SK-N-SH treated with all-trans-retinoic acid at 6 μM for 48 hours (cell line): ENCODE measurements around the gene CACNA1D.

Experiments
- ATAC-seq: fragments of 200-7000 bp; cut with Tn5 transposase; 3 replicates; pipeline ENCODE4 v1.9.1; 2020; ENCODE audit warnings: mild to moderate bottlenecking, moderate library complexity
- ARNTL ChIP-seq: fragments of 450-650 bp; formaldehyde crosslinking; IDR thresholded peaks from 2 replicates; pipeline ENCODE4 v1.5.0; 2020; ENCODE audit warnings: low read depth, mild to moderate bottlenecking, moderate library complexity, borderline replicate concordance
- BACH2 ChIP-seq: fragments of 250-450 bp; sonication (Bioruptor Pico); IDR thresholded peaks from 2 replicates; pipeline ENCODE4 v1.9.0; 2021; ENCODE audit warnings: mild to moderate bottlenecking, borderline replicate concordance
- CREB5 ChIP-seq: fragments of 250-450 bp; sonication (Bioruptor Pico); IDR thresholded peaks from 2 replicates; pipeline ENCODE4 v1.5.1; 2020; ENCODE audit warnings: low read depth, mild to moderate bottlenecking, moderate library complexity
- CSDC2 ChIP-seq: fragments of 250-450 bp; sonication (Bioruptor Pico); IDR thresholded peaks from 2 replicates; pipeline ENCODE4 v1.5.0; 2020; ENCODE audit warnings: mild to moderate bottlenecking, moderate library complexity
- CSRNP3 ChIP-seq: fragments of 250-450 bp; sonication (Bioruptor Pico); IDR thresholded peaks from 2 replicates; pipeline ENCODE4 v1.5.1; 2021; ENCODE audit warnings: mild to moderate bottlenecking, moderate library complexity
- ESRRG ChIP-seq: fragments of 250-450 bp; sonication (Bioruptor Pico); IDR thresholded peaks from 2 replicates; pipeline ENCODE4 v1.6.1; 2021; ENCODE audit warnings: mild to moderate bottlenecking
- GLIS3 ChIP-seq: fragments of 250-450 bp; sonication (Bioruptor Pico); IDR thresholded peaks from 2 replicates; pipeline ENCODE4 v1.5.0; 2020; ENCODE audit warnings: mild to moderate bottlenecking, moderate library complexity
- ISL1 ChIP-seq: fragments of 250-450 bp; sonication (Bioruptor Pico); IDR thresholded peaks from 2 replicates; pipeline ENCODE4 v2.1.2; 2022; ENCODE audit warnings: mild to moderate bottlenecking, moderate library complexity
- OSR1 ChIP-seq: fragments of 250-450 bp; sonication (Bioruptor Pico); IDR thresholded peaks from 2 replicates; pipeline ENCODE4 v1.8.0; 2022; ENCODE audit warnings: moderate library complexity, mild to moderate bottlenecking, inconsistent platforms
- PATZ1 ChIP-seq: fragments of 250-450 bp; sonication (Bioruptor Pico); IDR thresholded peaks from 2 replicates; pipeline ENCODE4 v1.8.0; 2020; ENCODE audit warnings: mild to moderate bottlenecking, moderate library complexity, borderline replicate concordance
- POU6F1 ChIP-seq: fragments of 250-450 bp; sonication (Bioruptor Pico); IDR thresholded peaks from 2 replicates; pipeline ENCODE4 v1.8.0; 2021; ENCODE audit warnings: low read depth, mild to moderate bottlenecking, moderate library complexity, borderline replicate concordance
- PPARA ChIP-seq: fragments of 250-450 bp; sonication (Bioruptor Pico); IDR thresholded peaks from 2 replicates; pipeline ENCODE4 v1.5.0; 2020; ENCODE audit warnings: mild to moderate bottlenecking, borderline replicate concordance
- RARB ChIP-seq: fragments of 250-450 bp; sonication (Bioruptor Pico); IDR thresholded peaks from 2 replicates; pipeline ENCODE4 v1.8.0; 2021; ENCODE audit warnings: mild to moderate bottlenecking, moderate library complexity
- SNAI2 ChIP-seq: fragments of 250-450 bp; sonication (Bioruptor Pico); IDR thresholded peaks from 2 replicates; pipeline ENCODE4 v1.5.0; 2020; ENCODE audit warnings: mild to moderate bottlenecking, moderate library complexity
- TCF4 ChIP-seq: fragments of 250-450 bp; sonication (Bioruptor Pico); IDR thresholded peaks from 2 replicates; pipeline ENCODE4 v1.8.0; 2021; ENCODE audit warnings: mild to moderate bottlenecking, moderate library complexity, borderline replicate concordance
- TOX ChIP-seq: fragments of 250-450 bp; sonication (Bioruptor Pico); IDR thresholded peaks from 2 replicates; pipeline ENCODE4 v1.8.0; 2021; ENCODE audit warnings: mild to moderate bottlenecking, moderate library complexity, borderline replicate concordance
- TSHZ2 ChIP-seq: fragments of 250-450 bp; sonication (Bioruptor Pico); IDR thresholded peaks from 2 replicates; pipeline ENCODE4 v1.5.0; 2020; ENCODE audit warnings: mild to moderate bottlenecking, moderate library complexity
- ZC3H10 ChIP-seq: fragments of 250-450 bp; sonication (Bioruptor Pico); IDR thresholded peaks from 2 replicates; pipeline ENCODE4 v1.5.1; 2021; ENCODE audit warnings: mild to moderate bottlenecking, moderate library complexity
- ZFP30 ChIP-seq: fragments of 450-650 bp; formaldehyde crosslinking; IDR thresholded peaks from 2 replicates; pipeline ENCODE4 v1.5.0; 2022; ENCODE audit warnings: mild to moderate bottlenecking, moderate library complexity
- ZNF565 ChIP-seq: fragments of 450-650 bp; formaldehyde crosslinking; conservative IDR thresholded peaks from 2 replicates; pipeline ENCODE4 v1.5.0; 2020; ENCODE audit warnings: low read depth, mild to moderate bottlenecking, moderate library complexity
- ZNF70 ChIP-seq: fragments of 450-650 bp; formaldehyde crosslinking; IDR thresholded peaks from 2 replicates; pipeline ENCODE4 v1.5.0; 2020; ENCODE audit warnings: mild to moderate bottlenecking, moderate library complexity
- ZNF8 ChIP-seq: fragments of 450-650 bp; formaldehyde crosslinking; IDR thresholded peaks from 2 replicates; pipeline ENCODE4 v1.5.0; 2020; ENCODE audit warnings: mild to moderate bottlenecking, moderate library complexity

Gene CACNA1D

GRCh38 chr3:53613125-53613524, 118.7 kb downstream of the CACNA1D start:
- no peak for TF ChIP-seq TOX (CRISPR knock-in tag)
- no peak for TF ChIP-seq ZNF8 (CRISPR knock-in tag)
- TF ChIP-seq OSR1 (CRISPR knock-in tag): no peak
- TF ChIP-seq ZFP30 (CRISPR knock-in tag): no peak
- no peak for TF ChIP-seq GLIS3
- TF ChIP-seq ZNF70 (CRISPR knock-in tag): no peak
- no peak for TF ChIP-seq ISL1 (CRISPR knock-in tag)
- no peak for TF ChIP-seq CSRNP3
- no peak for TF ChIP-seq CSDC2 (CRISPR knock-in tag)
- no peak for TF ChIP-seq ESRRG
- TF ChIP-seq SNAI2 (CRISPR knock-in tag): no peak
- no peak for TF ChIP-seq CREB5 (CRISPR knock-in tag)
- no peak for TF ChIP-seq ARNTL (CRISPR knock-in tag)
- no peak for TF ChIP-seq BACH2 (CRISPR knock-in tag)
- no peak for TF ChIP-seq TCF4 (CRISPR knock-in tag)
- TF ChIP-seq PATZ1 (CRISPR knock-in tag): no peak
- TF ChIP-seq PPARA (CRISPR knock-in tag): no peak
- TF ChIP-seq ZNF565 (CRISPR knock-in tag): no peak
- TF ChIP-seq RARB (CRISPR knock-in tag): no peak
- no peak for ATAC-seq

- ATAC-seq: no peak
- no peak for TF ChIP-seq TCF4 (CRISPR knock-in tag)
- TF ChIP-seq PATZ1 (CRISPR knock-in tag): no peak
- TF ChIP-seq POU6F1 (CRISPR knock-in tag): no peak
- no peak for TF ChIP-seq TSHZ2 (CRISPR knock-in tag)
- no peak for TF ChIP-seq CREB5 (CRISPR knock-in tag)
- no peak for TF ChIP-seq CSRNP3
- no peak for TF ChIP-seq BACH2 (CRISPR knock-in tag)
- no peak for TF ChIP-seq OSR1 (CRISPR knock-in tag)
- TF ChIP-seq TOX (CRISPR knock-in tag): no peak
- TF ChIP-seq ZC3H10 (CRISPR knock-in tag): no peak
These were observed 119.9 kb downstream of the CACNA1D start for GRCh38 chr3:53614307-53614706.
